Ovary (tissue), 9 donors: Measurements from ENCODE around the gene PIP4K2C. TPM values are rescaled to one million over a fixed set of nuclear protein-coding genes. Genes with fewer than 3 reads are reported as not detected.

Source experiments
- DNase-seq, 5 donors: peaks; one replicate each; pipeline ENCODE4 v3.0.0-alpha.2; 2019 to 2020
- H3K27ac ChIP-seq, 2 donors: fragments of 200-600 bp; one replicate each; pipeline versions ENCODE4 v1.5.1 to v1.8.0; 2019 to 2022
- H3K27me3 ChIP-seq: fragments of 200-600 bp; one replicate; pipeline ENCODE4 v1.8.0; 2022
- H3K36me3 ChIP-seq: fragments of 200-600 bp; sonication (generic); one replicate; pipeline ENCODE4 v1.5.1; 2019
- H3K4me1 ChIP-seq: one replicate; pipeline ENCODE4 v1.8.1; 2013; ENCODE audit warnings: mild to moderate bottlenecking, moderate library complexity; ENCODE audit not compliant: insufficient read depth
- H3K4me3 ChIP-seq: fragments of 200-600 bp; sonication (generic); one replicate; pipeline ENCODE4 v1.5.1; 2017
- H3K9me3 ChIP-seq, 2 donors: fragments of 200-600 bp in 1 of 2; sonication (generic) in 1 of 2; one replicate each; pipeline versions ENCODE4 v1.5.1 to v1.8.1; 2013 to 2019; ENCODE audit warnings: mild to moderate bottlenecking in 1 of 2, moderate library complexity in 1 of 2
- CTCF ChIP-seq, 3 donors: fragments of 450-650 bp in 2 of 3; fragments of 200-600 bp in 1 of 3; IDR thresholded peaks; one replicate each; pipeline versions ENCODE4 v1.5.1 to v1.8.0; 2016 to 2022; ENCODE audit warnings: antibody characterized with exemption in 3 of 3, mild to moderate bottlenecking in 1 of 3
- EP300 ChIP-seq: sonication (generic); formaldehyde crosslinking; IDR thresholded peaks from one replicate; pipeline ENCODE4 v1.6.1; 2017; ENCODE audit warnings: antibody characterized with exemption
- POLR2A ChIP-seq: fragments of 450-650 bp; IDR thresholded peaks from one replicate; pipeline ENCODE4 v1.6.1; 2017; ENCODE audit warnings: antibody characterized with exemption, mild to moderate bottlenecking, moderate library complexity
- WGBS, 3 donors: extraction: QIAGEN DNeasy Blood & Tissue Kit in 1 of 3; methylation state at CpG; one replicate each; pipeline versions ENCODE4 v1.1.5 to v1.1.7; 2013 to 2017; 5-methylcytosine and 5-hydroxymethylcytosine counted together
- intact Hi-C, 4 donors: fragments of 100-400 bp; cut with DNase I; formaldehyde crosslinking; loops; one replicate each; pipeline versions ENCODE4 v1.11.0 to v1.15.1; 2022 to 2023
- polyA plus RNA-seq, 2 donors: library from polyadenylated mRNA; stranded (reverse); fragments of 200-250 nt in 1 of 2; fragments of 350-450 nt in 1 of 2; fragmentation: Illumina TruSeq in 1 of 2; extraction: RNeasy Lipid Tissue Mini Kit (QIAGEN cat#74804) in 1 of 2; gene quantifications; one replicate each; pipeline ENCODE4 v1.2.3, GENCODE V29; 2013 to 2014
- total RNA-seq, 7 donors: library from RNA; depleted of rRNA in 2 of 7; stranded (reverse); fragments of >200 nt in 2 of 7; fragmentation: NEBNext Ultra II Directional in 3 of 7; extraction: Animal tissue kit (Norgen Biotek cat#: 25700) in 3 of 7; gene quantifications; one replicate each; pipeline versions ENCODE4 v1.1.0 to v1.2.4, GENCODE V29; 2016 to 2023
- donor health status: DM: no; HTN: no; CAD: no; lungs with moderate emphysema.
- donor health status: DM: no; HTN: no; CAD: no.
- donor health status: Bipolar disorder and iron deficiency.
- donor health status: DM: yes; HTN: yes; CAD: no.
- donor health status: DM: no; HTN: no; CAD: no.
- donor health status: DM: yes; HTN: yes; CAD: no.

Gene PIP4K2C
- total and polyA plus RNA-seq, 9 donors: 13.1 to 42.0 (median 21.2) TPM

GRCh38 chr12:57622293-57623245, 31.6 kb downstream of the PIP4K2C start:
- no peak overlapping the region for H3K27ac ChIP-seq
- peaks cover 6% of the 10 kb centered on the region for H3K4me1 ChIP-seq
- TF ChIP-seq EP300: no peak
- no peak for DNase-seq
- H3K9me3 ChIP-seq: no peaks in the 10 kb centered on the region
- intact Hi-C loops: loop anchor here in 1 of 4 donors (10.0 kb wide), 1 partner anchor 168 kb away; the partner anchor contains the start of genes GLI1 and INHBE
- no peaks in the 10 kb centered on the region for H3K36me3 ChIP-seq
- no peak overlapping the region for H3K4me3 ChIP-seq
- WGBS, 3 donors: 87 to 90% (median 88%) methylated on average over 9 of the region's 9 CpGs
- no peaks in the 10 kb centered on the region for H3K27me3 ChIP-seq

GRCh38 chr12:57623385-57623784, 32.4 kb downstream of the PIP4K2C start:
- DNase-seq: no peak
- H3K27ac ChIP-seq: no peak overlapping the region
- no peak for TF ChIP-seq POLR2A
- TF ChIP-seq EP300: no peak
- TF ChIP-seq CTCF (IDR thresholded peaks at IDR 0.05): no peak
- no peak overlapping the region for H3K4me3 ChIP-seq
- H3K36me3 ChIP-seq: no peaks in the 10 kb centered on the region
- WGBS, 3 donors: 90 to 92% (median 90%) methylated on average over 2 of the region's 2 CpGs
- H3K27me3 ChIP-seq: no peaks in the 10 kb centered on the region
- H3K4me1 ChIP-seq: peaks cover 7% of the 10 kb centered on the region
- H3K9me3 ChIP-seq: no peaks in the 10 kb centered on the region
- intact Hi-C loops: loop anchor here in 1 of 4 donors (10.0 kb wide), 1 partner anchor 169 kb away; the partner anchor contains the start of genes GLI1 and INHBE

- Histone ChIP-seq H3K27ac (no peak overlapping the region), H3K9me3 (no peaks in the 10 kb centered on the region), H3K27me3 (no peaks in the 10 kb centered on the region), H3K4me3 (no peak overlapping the region), H3K4me1 (peaks cover 7% of the 10 kb centered on the region), H3K36me3 (no peaks in the 10 kb centered on the region)
- WGBS, 3 donors: 71 to 77% (median 73%) methylated on average over 5 of the region's 5 CpGs
- DNase-seq: no peak
- TF ChIP-seq CTCF (IDR thresholded peaks at IDR 0.05): no peak
- TF ChIP-seq EP300: no peak
- no peak for TF ChIP-seq POLR2A
- intact Hi-C loops: loop anchor here in 1 of 4 donors (10.0 kb wide), 1 partner anchor 169 kb away; the partner anchor contains the start of genes GLI1 and INHBE
Observed at GRCh38 chr12:57623811-57624390, 32.9 kb downstream of the PIP4K2C start.

- intact Hi-C loops: loop anchor here in 2 of 4 donors (5.0 to 10.0 kb wide), 2 partner anchors 167 to 170 kb away; partner anchors contain the start of genes GLI1 (in 2 of the 2) and INHBE (in 2 of the 2)
- Histone ChIP-seq H3K9me3 (no peaks in the 10 kb centered on the region), H3K36me3 (no peaks in the 10 kb centered on the region), H3K4me3 (no peak overlapping the region), H3K27ac (no peak overlapping the region), H3K4me1 (peaks cover 7% of the 10 kb centered on the region), H3K27me3 (no peaks in the 10 kb centered on the region)
- TF ChIP-seq CTCF (IDR thresholded peaks at IDR 0.05) (no peak), POLR2A (no peak), EP300 (no peak)
- DNase-seq: no peak
- WGBS, 3 donors: 79 to 84% (median 82%) methylated on average over 8 of the region's 8 CpGs
Observed at GRCh38 chr12:57624441-57625220, 33.6 kb downstream of the PIP4K2C start.
